ENCODE data around the gene NDUFB2.

Gene NDUFB2

GRCh38 chr7:140696024-140696679, 356 bp upstream of the NDUFB2 start:
- H3K27ac ChIP-seq (ENCODE audit: low read depth, low read length) = peak overlapping the region; percentile 58
- H3K36me3 ChIP-seq (ENCODE audit: control insufficient read depth, low read length) = peaks cover 57% of the 10 kb centered on the region
- H3K9me3 ChIP-seq (ENCODE audit: control insufficient read depth, insufficient read depth, low read length) = no peaks in the 10 kb centered on the region

DNA sequence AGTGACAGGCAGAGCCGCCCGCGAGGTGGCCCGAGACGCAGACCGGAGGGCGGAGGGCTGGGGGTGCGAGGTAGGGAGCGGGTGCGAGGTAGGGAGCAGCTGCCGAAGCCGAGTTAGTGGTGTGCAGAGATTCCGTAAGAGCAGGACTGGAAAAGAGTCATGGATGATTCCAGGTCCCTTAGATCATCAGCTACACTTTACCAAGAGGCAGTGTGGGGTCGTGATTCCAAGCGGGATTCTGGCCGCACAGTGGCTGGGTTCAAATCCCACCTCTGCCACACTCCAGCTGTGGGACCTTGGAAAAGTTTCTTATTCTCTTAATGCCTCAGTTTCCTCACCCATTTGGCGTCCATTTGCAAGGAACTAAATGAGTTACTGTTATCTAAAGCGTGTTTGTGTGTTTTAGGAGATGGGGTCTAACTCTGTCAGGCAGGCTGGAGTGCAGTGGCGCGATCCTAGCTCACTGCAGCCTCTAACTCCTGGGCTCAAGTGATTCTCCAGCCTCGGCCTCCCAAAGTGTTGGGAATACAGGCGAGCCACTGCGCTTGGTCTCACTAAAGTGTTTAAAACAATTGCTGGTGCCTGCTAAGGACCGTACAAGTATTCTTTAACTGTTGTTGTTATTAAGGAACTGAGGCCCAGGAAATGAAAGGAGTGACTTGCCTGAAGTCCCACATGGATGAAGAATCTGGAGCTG, 1.1 kb downstream of the NDUFB2 start:
- H3K4me2 ChIP-seq (ENCODE audit: low read length) = peak overlapping the region; percentile 90
- H3K9me3 ChIP-seq (ENCODE audit: control insufficient read depth, insufficient read depth, low read length) = no peaks in the 10 kb centered on the region
- H3K36me3 ChIP-seq (ENCODE audit: control insufficient read depth, low read length) = peaks cover 43% of the 10 kb centered on the region
- H3K4me3 ChIP-seq (ENCODE audit: low read length) = peak overlapping the region; percentile 91
- H3K27ac ChIP-seq (ENCODE audit: low read depth, low read length) = peak overlapping the region; percentile 58
- H3F3A ChIP-seq (ENCODE audit: control insufficient read depth, insufficient read depth) = peaks cover 8% of the 10 kb centered on the region; the same call in 1 of the 2 replicates
- H3K9me2 ChIP-seq (replicated peaks; ENCODE audit: control insufficient read depth, low read length) = no peaks in the 10 kb centered on the region
- H3K4me1 ChIP-seq (ENCODE audit: control insufficient read depth, low read length) = peaks cover 25% of the 10 kb centered on the region
- TF ChIP-seq CTCF (IDR thresholded peaks at IDR 0.05; ENCODE audit: low read depth, low read length, poor library complexity, severe bottlenecking) = peak; percentile 13
- TF ChIP-seq EZH2phosphoT487 (IDR thresholded peaks at IDR 0.05; ENCODE audit: borderline replicate concordance, low read length) = no peak
- H4K20me1 ChIP-seq (ENCODE audit: control insufficient read depth, insufficient read depth, low read depth, low read length) = peaks cover 22% of the 10 kb centered on the region
- H3K27me3 ChIP-seq (ENCODE audit: control insufficient read depth, low read length) = no peaks in the 10 kb centered on the region
- H3K79me2 ChIP-seq (ENCODE audit: control insufficient read depth, low read length) = peaks cover 64% of the 10 kb centered on the region

More at GRCh38 chr7:140696024-140696679, 356 bp upstream of the NDUFB2 start:
- Histone ChIP-seq H3K4me1 (ENCODE audit: control insufficient read depth, low read length) (peaks cover 25% of the 10 kb centered on the region), H3K9me2 (replicated peaks; ENCODE audit: control insufficient read depth, low read length) (no peaks in the 10 kb centered on the region), H4K20me1 (ENCODE audit: control insufficient read depth, insufficient read depth, low read depth, low read length) (peaks cover 17% of the 10 kb centered on the region), H3F3A (ENCODE audit: control insufficient read depth, insufficient read depth) (peaks cover 5% of the 10 kb centered on the region; the same call in 1 of the 2 replicates), H3K4me2 (ENCODE audit: low read length) (peak overlapping the region; percentile 90), H3K4me3 (ENCODE audit: low read length) (peak overlapping the region; percentile 91), H3K27me3 (ENCODE audit: control insufficient read depth, low read length) (no peaks in the 10 kb centered on the region), H3K79me2 (ENCODE audit: control insufficient read depth, low read length) (peaks cover 50% of the 10 kb centered on the region)
- no peak for TF ChIP-seq EZH2phosphoT487 (IDR thresholded peaks at IDR 0.05; ENCODE audit: borderline replicate concordance, low read length)
- TF ChIP-seq CTCF (IDR thresholded peaks at IDR 0.05; ENCODE audit: low read depth, low read length, poor library complexity, severe bottlenecking) = no peak

- TF ChIP-seq EZH2phosphoT487 (IDR thresholded peaks at IDR 0.05; ENCODE audit: borderline replicate concordance, low read length) (no peak), CTCF (IDR thresholded peaks at IDR 0.05; ENCODE audit: low read depth, low read length, poor library complexity, severe bottlenecking) (no peak)
- Histone ChIP-seq H3K4me3 (ENCODE audit: low read length) (peak overlapping the region; percentile 91), H3K79me2 (ENCODE audit: control insufficient read depth, low read length) (peaks cover 73% of the 10 kb centered on the region), H3K27me3 (ENCODE audit: control insufficient read depth, low read length) (no peaks in the 10 kb centered on the region), H3F3A (ENCODE audit: control insufficient read depth, insufficient read depth) (peaks cover 8% of the 10 kb centered on the region; the same call in 1 of the 2 replicates), H3K4me1 (ENCODE audit: control insufficient read depth, low read length) (peaks cover 25% of the 10 kb centered on the region), H3K27ac (ENCODE audit: low read depth, low read length) (no peak overlapping the region), H3K4me2 (ENCODE audit: low read length) (peak overlapping the region; percentile 90), H4K20me1 (ENCODE audit: control insufficient read depth, insufficient read depth, low read depth, low read length) (peaks cover 24% of the 10 kb centered on the region), H3K9me2 (replicated peaks; ENCODE audit: control insufficient read depth, low read length) (no peaks in the 10 kb centered on the region), H3K36me3 (ENCODE audit: control insufficient read depth, low read length) (peaks cover 48% of the 10 kb centered on the region), H3K9me3 (ENCODE audit: control insufficient read depth, insufficient read depth, low read length) (no peaks in the 10 kb centered on the region)
These were observed 2.0 kb downstream of the NDUFB2 start for GRCh38 chr7:140698477-140698876.
